Stimulated activated CD4-positive, alpha-beta T cell treated with anti-CD3 and anti-CD28 coated beads, Interleukin-12 subunit alpha, Interleukin-12 subunit beta, amount 100 ng/mL, for 24 hours (primary cell): ENCODE data around the gene DZIP1.
"Not testable (repeated sequence)": the region's sequence is repeated elsewhere in the genome, so short reads cannot be mapped to it uniquely, and the experiment has no call there.

ENCODE experiments used
- DNase-seq, 2 experiments: peaks; one replicate each; pipeline ENCODE4 v3.0.0-alpha.2; 2020; ENCODE audit warnings: low read depth in 2 of 2

DZIP1 gene

DNA sequence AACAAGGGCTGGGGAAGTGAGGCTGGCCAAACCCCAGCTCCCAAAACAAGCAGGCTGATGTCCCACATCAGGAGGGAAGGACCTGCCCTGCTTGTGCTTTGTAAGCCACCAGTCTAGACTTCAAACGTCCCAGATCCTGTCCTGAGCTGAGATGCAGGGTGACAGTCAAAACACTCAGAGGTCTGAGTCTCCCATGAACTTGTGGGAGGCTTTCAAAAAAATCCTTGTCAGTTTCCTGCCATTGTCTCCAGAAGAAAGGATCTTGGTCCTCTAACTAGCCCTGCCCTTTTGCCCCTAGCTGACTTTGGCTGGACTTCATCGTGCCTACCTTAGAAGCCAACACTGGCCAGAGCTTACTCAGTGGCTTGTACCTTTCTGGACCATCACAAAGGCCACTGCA lies 43.3 kb downstream of the DZIP1 start:
- no peak for DNase-seq

DNA sequence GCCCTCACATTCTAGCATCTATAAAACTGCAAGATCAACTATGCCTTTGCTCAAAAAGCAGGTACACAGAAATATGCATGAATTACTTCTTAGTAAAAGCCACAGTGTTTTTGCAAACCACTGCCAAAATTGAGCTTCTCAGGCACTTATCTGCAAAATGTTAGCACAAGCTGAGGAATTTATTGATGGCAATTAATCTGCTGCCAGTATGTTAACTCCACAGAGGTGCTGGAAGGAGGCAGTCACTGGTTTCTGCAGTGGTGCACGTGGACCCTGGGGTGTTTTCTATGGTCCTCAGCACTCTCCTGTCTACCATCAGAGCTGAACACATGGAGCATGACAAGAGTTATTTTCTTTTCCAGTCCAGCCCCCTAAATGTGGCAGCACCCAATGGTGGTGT lies 47.8 kb downstream of the DZIP1 start:
- DNase-seq, result no peak

DNA sequence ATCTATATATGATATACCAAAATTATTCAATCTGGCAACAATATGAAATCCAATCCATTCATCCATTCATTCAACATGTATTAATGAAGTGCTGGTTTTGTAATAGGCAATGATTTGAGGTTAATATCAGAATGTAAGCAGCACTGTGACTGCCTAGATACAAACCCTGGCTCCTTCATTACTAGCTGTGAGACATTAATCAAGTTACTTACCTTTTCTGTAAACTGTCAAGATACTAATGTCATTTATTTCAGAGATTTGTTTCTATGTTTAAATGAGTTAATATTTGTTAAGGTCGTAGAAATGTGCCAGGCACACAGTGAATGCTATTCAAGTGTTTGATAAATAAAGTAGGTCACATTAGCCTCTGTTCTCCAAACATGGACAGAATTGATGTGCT lies 51.0 kb downstream of the DZIP1 start:
- no peak for DNase-seq

DNA sequence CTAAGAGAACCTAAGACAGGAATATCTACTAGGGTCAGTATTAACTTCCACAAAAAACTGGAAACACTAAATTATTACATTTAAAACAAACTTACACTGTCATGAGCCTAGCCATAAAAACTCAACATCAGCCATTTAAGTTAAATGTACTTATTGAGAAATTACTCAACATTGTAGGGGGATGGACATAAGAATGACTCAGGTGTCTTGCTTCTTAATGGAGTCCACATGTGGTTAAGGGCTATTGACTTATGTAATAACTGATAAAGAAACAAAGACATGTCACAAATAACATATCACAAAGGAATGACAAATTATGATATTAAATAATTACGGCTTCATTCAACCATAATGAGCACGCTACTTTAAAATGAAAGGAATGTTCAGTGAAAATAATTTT lies 55.8 kb downstream of the DZIP1 start:
- DNase-seq, result no peak

DNA sequence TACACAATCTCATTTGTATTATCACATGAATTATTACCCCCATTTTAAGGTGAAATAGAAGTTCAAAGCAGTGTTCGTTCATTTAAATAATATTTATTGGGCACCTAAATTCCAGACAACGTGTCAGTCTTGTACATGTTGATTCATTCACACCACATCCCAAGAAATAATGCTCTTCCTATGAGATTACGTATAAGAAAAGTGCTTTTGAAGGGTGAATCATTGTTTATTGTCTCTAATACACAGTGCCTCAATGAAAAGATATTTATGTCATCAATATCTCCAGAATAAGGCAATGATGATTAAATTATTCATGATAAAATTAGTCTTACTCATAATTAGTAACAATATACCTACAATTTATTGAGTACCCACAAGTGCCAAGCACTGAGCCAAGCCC lies 56.4 kb downstream of the DZIP1 start:
- DNase-seq, result no peak

DNA sequence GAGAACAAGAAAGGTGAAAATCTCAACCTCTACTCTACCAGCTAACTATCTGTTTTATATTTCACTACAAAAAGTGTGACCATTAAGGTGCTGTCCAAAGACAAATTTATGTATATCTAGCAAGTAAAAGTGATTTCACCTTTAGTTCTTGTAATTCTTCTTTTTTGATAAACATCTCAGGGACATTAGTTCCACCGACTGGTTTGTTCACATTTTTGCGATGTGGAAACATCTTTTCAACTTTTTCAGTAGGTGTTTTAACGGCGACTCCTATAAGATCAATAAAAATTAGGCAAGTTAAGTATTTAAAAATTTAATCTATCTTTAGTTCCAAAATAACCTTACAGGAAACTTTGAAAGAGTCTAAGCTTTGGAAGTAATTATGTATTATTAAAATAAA lies 58.6 kb downstream of the DZIP1 start:
- no peak for DNase-seq

DNA sequence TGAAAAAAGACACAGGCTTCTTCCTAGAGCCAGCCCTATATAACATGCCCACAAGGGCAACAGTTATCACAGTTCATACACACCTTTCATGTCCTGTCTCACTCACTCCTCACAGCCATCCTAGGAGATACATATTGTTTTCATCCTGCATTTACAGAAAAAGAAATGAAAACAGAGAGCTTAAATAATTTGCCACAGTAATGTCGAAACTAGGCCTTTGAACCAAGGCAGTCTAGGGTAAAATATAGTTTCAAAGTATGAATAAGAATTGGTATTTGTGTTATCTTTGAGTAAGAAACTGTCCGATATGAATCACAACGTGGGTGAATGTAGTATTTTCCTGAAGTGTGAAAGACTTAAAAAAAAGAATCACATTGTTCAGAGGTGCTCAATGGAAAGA lies 65.2 kb downstream of the DZIP1 start:
- DNase-seq, result no peak

DNA sequence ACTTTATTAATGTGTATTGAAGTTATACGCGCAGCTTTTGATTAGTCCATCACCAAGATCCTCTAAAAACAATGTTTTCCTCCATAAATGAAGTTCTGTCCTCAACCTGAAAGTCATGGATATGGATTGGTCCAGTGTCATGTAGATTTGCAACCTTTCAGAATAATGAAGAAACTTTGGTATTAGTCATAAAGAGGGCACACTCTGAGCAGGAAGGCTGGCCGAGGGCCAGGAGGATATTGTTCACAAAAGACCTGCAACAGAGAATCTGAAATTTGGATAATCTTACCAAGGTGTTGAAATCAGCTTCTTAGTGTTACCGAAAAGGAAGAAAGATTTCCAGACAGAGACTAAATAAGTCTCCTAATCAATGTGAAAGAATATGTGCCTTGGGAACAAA lies 71.3 kb downstream of the DZIP1 start:
- no peak for DNase-seq

DNA sequence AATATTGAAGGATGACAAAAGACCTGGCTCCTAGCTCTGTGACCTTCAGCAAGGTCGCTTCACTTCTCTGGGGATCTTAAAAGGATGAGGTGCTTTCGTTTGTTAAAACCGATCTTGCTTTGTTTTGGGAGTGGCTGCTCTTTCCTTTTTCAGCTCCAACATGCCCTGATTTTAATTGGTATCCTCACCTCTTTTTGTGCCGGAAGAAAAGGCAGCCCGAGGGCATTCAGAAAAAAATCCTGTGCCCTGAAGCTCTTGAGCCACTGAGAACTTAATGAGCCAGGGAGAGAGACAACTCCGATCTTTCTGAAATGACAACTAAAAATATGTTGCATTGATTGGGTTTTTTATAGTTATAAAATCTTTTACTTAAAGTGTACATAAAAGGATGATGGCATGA lies 72.6 kb downstream of the DZIP1 start:
- no peak for DNase-seq

DNA sequence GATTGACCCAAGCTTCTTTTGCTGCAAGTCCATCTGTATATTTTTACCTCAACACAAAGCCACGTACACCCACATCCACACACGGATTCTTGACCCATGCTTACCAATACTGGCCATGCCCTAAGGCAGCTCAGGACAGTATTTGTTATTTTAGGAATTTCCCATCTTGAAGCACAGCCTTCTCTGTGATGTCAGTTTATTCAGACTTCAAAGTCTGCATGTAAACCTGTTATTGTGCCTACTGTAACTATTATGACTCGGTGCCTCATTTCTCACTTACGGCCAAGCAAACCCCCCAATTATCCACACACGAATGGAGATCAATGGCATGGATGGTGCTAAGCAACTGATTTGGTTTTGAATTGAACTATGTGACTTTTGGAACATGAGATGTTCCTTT lies 74.5 kb downstream of the DZIP1 start:
- DNase-seq, result no peak

DNA sequence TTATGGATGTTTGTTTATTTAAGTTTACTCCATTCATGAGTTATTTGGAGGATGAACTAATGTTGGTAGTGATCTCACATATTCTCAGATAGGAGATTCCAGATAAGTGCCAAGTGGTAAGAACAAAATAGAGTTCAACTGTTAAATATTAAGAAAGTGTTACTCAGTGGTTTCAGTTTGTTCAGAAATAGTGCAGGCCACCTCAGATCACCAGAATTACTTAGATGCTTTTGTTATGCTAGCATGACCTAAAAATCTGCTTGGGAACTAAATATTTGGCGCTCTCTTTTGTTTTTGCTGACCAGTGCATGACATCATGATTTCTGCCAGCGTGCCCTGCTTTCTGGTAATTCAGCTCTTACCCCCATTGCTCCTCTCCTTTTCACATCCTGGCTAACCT lies 76.4 kb downstream of the DZIP1 start:
- DNase-seq, result no peak

DNA sequence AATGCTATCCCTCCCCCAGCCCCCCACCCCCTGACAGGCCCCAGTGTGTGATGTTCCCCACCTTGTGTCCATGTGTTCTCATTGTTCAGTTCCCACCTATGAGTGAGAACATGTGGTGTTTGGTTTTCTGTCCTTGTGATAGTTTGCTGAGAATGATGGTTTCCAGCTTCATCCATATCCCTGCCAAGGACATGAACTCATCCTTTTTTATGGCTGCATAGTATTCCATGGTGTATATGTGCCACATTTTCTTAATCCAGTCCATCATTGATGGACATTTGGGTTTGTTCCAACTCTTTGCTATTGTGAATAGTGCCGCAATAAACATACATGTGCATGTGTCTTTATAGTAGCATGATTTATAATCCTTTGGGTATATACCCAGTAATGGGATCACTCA lies 78.7 kb downstream of the DZIP1 start:
- not testable (repeated sequence) for DNase-seq

DNA sequence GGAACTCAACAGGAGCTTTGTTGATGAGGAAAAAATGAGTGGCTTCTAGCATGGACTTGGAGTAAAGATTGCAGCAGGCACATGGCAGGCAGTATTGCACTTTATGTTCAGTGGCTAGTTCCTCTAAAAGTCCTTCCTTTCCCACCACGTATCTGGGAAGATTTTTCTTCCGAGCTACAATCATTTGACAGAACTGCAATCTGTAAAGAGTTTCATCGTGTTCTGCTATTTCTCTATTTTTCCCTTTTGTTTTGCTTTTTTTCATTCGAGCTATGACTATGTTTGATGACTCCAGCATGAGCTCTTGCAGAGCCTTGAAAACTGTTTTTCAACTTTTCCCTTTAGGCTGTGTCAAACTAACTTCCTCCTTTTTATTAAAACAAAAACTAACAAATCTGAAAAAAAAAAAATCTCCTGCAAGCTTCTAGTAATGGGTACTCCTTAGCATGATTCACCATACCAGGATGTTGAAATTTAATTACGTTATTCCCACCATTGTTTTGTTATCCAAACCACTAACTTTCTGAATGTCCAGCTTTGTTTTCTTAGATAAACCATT lies 79.7 kb downstream of the DZIP1 start:
- DNase-seq, result no peak

DNA sequence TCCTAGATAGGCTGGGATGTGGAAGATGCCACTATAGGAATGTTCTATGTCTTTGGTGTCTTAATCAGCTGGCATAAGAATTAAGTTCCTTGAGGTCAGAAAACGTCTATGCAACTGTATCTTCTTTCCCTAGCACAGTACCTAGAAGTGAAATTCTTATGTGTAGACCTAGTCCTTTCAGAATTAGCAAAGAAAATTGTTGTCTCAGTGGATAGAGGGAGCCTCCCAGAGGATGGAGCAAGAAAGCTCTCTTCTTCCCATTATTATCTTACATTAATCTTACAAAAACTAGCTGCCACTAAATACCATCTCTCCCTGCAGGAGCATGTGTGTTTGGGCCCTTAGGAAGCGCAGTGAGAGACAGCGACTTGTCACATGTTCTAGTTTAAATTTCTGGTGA lies 80.4 kb downstream of the DZIP1 start:
- no peak for DNase-seq

DNA sequence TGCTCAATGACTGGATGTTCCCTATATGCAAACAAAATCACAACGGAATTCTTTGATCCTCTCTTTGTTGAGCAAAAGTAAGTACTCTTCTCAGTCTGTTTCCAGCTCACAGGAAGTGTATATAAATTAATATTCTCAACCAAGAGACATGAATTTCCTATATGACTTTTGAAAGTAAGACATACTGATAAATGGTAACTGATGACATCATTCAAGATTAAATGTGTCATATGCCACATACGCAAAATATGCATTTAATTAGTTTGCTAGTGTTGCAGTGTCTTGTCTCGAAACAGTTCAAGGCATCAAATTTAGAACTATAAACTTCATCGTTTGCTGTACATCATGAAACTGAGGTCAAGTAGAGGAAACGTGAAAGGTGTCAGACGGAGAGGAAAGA lies 84.1 kb downstream of the DZIP1 start:
- no peak for DNase-seq

DNA sequence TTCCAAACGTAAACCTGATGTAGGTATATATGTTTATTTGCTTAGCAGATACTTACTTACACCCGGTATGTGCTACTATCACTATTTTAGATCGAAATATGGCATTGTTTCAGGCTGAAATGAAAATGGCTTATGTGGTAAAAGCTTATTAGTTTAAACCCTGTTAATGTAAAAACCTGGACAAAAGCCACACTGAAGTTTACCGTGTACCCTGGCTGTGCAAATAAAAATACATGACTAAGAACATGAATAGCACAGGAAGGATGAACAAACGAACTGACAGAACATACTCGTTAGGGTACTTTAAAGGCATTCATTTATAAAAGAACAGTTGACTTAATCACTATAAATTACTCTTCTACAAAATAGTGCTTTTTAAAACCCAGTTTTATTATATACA lies 85.4 kb downstream of the DZIP1 start:
- DNase-seq, result no peak

DNA sequence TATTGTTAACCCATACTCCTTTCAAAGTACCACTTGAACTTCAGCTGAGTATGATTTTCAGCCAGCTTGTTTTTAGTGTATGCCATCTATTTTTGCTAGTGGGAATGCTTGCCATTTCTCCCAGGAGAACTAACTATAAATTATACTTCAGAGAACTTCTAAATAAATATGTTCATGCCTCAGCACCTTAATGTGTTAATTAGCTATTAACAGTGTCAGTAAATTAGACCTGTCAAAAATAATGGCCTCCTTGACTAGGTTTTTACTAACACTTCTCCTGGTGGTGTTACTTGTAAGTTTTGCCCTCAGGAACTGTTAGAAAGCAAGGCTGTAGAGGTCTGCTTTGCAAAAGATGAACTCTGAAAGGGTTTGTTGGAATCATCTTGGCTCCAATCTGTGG lies 87.5 kb downstream of the DZIP1 start:
- DNase-seq, result no peak

DNA sequence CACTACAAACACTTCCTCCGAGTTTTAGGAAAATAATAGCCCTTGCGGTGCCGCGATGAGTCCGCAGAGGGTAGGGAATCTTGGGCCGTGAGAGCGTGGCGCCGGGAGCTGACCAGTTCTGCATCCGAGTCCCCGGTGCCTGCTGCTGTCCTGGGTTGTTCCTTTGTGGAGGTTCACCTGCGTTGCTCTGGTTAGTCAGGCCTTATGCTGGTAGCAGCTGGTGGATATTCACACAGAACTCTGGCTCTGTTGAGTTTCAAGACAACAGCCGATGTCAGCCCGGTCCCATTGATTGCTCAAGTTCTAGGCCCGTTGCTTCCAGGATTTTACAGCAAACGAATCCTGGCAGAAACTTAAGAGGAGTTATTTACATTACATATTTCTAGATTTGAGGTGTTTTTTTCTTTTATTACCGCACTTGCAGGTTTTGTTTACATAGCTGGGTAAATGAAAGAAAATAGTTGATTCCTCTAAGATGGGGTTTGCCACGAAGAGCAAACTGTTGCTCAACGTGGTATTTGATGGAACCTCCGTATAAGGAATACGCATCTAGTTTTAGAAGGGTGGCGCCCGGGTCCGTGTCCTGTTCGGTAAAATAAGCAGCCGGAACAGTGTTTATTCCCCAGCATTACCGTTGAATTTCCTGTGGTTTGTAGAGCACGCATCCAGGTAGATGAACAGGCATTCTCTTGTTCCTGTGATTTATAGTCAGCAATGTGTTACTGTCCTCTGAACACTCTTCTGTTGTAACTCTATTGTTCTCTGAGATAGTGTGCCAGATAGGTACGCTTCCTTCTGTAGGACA lies 90.7 kb downstream of the DZIP1 start:
- DNase-seq, result no peak

DNA sequence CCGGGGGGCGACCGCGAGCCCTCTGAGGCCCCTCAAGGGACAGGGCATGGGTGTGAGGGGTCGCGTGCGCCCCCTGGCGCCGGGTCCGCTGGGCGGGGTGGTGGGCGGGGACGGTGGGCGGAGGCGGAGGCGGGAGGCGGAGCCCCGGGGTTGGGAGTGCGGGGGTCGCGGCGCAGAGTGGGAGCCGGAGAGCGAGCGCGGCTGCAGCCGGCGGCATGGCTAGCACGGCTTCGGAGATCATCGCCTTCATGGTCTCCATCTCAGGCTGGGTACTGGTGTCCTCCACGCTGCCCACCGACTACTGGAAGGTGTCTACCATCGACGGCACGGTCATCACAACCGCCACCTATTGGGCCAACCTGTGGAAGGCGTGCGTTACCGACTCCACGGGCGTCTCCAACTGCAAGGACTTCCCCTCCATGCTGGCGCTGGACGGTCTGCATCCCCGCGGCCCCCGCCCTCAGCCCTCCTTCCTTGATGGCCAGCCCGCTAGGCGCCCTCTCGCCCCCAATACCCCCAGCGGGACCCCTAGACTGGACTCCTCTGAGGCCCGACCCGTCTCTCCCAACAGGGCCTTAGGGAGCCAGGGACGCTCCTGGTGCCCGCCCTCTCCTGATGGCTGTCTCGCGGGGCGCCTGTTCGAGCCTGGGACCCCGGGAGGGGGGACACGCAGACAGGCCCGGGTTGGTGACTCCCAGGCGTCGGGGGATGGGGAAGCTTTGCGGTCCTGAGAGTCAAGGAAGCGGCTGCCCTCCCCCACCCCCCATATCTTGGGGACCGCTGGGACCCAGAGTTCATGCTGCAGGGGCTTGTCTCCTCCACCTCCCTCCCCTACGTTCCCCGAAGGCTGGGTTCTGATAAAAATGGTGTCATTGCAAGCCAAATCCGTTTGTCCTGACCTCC lies 91.7 kb downstream of the DZIP1 start, which contains the start of gene CLDN10:
Gene CLDN10 (plus strand): TSS at position 182 of the 903 bp plus-strand sequence. CDS start 34 bp downstream, at position 216.
- no peak for DNase-seq

DNA sequence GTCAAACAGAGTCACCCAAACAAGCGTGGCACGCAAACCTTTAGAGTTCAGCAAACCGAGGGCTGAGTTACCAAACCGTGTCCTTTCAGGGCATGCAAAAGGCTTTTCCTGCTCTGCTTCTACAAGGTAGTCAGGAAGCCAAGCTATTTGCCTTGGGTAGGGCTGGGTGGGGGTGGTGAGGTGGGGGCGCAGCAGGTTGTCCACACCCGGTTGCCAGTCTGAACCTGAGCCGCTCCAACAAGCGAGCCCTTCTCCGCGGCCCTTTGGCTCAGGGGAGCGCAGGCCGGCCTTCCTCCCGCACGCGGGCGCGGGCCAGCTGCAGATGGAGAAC lies 92.3 kb downstream of the DZIP1 start:
- DNase-seq, result no peak

DNA sequence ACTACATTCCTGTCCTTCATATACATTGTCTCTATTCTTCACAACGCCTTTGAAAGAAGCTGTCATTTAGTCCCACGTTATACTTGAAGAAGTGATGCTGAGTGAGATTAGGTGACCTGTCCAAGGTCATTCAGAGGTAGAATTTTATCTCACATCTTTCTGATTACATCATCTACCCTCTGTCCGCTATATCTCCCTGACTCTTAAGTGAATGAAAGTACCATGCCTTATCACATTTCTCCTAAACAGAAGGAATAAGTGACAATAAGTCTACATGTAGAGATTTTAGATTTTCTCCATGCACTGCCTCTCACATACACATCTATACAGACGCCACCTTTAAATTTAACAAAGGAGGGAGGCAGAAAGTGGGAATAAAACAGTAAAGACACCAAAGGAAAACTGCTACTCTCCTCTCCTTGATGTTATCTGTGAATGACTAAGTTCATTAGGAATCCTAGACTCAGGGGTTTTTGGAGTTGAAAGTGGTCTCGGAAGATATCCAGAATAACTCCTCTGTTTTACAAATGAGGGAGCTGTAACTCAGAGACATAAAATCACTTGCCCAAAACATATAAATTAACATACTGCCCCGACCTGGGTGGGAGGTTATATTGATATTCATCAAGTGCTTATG lies 96.9 kb downstream of the DZIP1 start:
- DNase-seq, result no peak

DNA sequence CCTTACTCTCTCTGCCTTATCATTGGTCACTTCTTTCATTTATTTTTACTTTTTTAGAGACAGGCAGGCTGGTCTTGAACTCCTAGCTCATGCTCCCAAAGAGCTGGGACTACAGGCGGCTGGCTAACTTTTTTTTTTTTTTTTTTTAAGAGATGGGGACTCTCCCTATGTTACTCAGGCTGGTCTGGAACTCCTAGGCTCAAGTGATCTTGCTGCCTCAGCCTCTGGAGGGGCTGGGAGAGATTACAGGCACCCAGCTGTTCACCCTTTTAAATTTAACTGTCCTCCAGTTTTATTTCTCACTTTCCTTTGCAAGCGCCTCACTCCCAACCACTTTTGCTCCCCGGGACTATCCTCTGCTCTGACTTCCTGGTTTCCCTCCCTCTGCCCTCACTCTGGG lies 97.6 kb downstream of the DZIP1 start:
- no peak for DNase-seq
